GM21447 (cell line): ENCODE data around the gene RABGGTA.
"Not testable (repeated sequence)": the region's sequence is repeated elsewhere in the genome, so short reads cannot be mapped to it uniquely, and the experiment has no call there.

ENCODE experiments used
- ATAC-seq: cut with Tn5 transposase; IDR thresholded peaks from one replicate; pipeline ENCODE4 v1.9.1; 2021; ENCODE audit not compliant: unreplicated experiment

Gene RABGGTA

GRCh38 chr14:24222987-24223386 lies 48.4 kb downstream of the RABGGTA start:
- ATAC-seq, result not testable (repeated sequence)

DNA sequence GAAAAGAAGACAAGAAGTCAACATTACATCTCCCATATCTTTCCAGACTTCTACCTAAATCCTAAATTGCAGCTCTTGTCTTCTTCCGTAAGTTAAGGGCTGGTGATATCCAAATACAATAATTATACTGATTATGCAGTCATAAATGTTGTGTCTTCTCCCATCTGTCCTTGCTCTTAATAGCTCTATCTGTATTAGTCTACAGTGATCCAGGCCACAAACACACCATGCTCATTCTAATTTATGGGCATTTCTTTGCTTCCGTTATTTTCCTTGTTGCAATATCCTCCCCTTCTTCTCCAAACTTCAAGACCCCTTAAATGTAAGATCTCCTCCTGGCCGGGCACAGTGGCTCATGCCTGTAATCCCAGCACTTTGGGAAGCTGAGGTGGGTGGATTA lies 51.9 kb downstream of the RABGGTA start:
- ATAC-seq, result no peak

GRCh38 chr14:24219080-24219479 lies 52.3 kb downstream of the RABGGTA start:
- ATAC-seq, result no peak

DNA sequence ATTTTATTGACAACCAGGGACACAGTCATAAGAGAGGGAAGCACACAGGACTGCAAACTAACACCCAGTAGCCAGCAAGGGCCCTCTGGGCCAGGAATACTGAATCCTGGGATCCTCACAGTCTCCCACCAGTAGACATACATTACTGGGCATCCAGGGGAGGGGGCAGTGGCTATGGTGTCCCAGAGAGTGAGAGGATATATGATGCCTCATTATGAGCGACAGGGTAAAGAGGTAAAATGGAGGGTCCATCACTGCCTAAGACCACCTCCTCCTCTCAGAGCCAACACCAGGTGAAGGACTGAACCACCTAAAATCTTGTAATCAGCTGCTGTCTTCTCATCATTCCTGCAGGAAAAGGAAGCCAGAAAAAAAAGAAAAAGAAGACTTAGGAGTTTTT lies 54.5 kb downstream of the RABGGTA start:
- ATAC-seq, result not testable (repeated sequence)

DNA sequence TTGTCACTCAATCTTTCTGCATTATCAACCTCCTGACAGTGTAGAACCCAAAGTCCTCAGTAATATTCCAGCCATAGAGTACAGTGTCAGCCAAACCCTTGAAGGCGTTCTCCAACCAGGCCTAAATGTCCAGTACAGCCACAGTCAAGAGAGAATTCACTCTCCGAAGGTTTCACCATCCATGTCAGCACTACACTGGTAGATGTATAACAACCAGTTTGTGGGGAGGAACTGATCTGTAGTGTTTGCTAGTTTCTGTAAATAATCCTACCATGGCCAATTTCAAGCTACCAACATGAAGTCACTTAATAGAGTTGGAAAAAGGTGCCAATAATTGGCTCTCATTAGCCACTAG lies 55.1 kb downstream of the RABGGTA start:
- no peak for ATAC-seq
